ENCODE measurements around the gene RIPOR2.
"Not testable (repeated sequence)": the region's sequence is repeated elsewhere in the genome, so short reads cannot be mapped to it uniquely, and the experiment has no call there.

Gene RIPOR2

GRCh38 chr6:24761193-24761835, 174.4 kb downstream of the RIPOR2 start:
- no peak overlapping the region for H3K4me3 ChIP-seq (ENCODE audit: low read depth, low read length)
- TF ChIP-seq CTCF (IDR thresholded peaks at IDR 0.05; ENCODE audit: low read depth, low read length): no peak

- no peak overlapping the region for H3K4me3 ChIP-seq (ENCODE audit: low read depth, low read length)
- no peak for TF ChIP-seq CTCF (IDR thresholded peaks at IDR 0.05; ENCODE audit: low read depth, low read length)
Observed at GRCh38 chr6:24760210-24760609, 175.6 kb downstream of the RIPOR2 start.

GRCh38 chr6:24759718-24760117, 176.0 kb downstream of the RIPOR2 start:
- no peak overlapping the region for H3K4me3 ChIP-seq (ENCODE audit: low read depth, low read length)
- TF ChIP-seq CTCF (IDR thresholded peaks at IDR 0.05; ENCODE audit: low read depth, low read length): no peak

- TF ChIP-seq CTCF (IDR thresholded peaks at IDR 0.05; ENCODE audit: low read depth, low read length): no peak
- no peak overlapping the region for H3K4me3 ChIP-seq (ENCODE audit: low read depth, low read length)
Observed at GRCh38 chr6:24757611-24758010, 178.1 kb downstream of the RIPOR2 start.

GRCh38 chr6:24755279-24755678, 180.5 kb downstream of the RIPOR2 start:
- TF ChIP-seq CTCF (IDR thresholded peaks at IDR 0.05; ENCODE audit: low read depth, low read length): no peak
- no peak overlapping the region for H3K4me3 ChIP-seq (ENCODE audit: low read depth, low read length)

GRCh38 chr6:24754378-24754777, 181.4 kb downstream of the RIPOR2 start:
- not testable (repeated sequence) for H3K4me3 ChIP-seq (ENCODE audit: low read depth, low read length)

Measured in WI38 (cell line).